Neural cell (in vitro differentiated cells): ENCODE data around the gene GADD45A. TPM values are rescaled to one million over a fixed set of nuclear protein-coding genes. Genes with fewer than 3 reads are reported as not detected.

ENCODE experiments used
- H2AFZ ChIP-seq: fragments of 200-600, 300-800 bp; sonication (generic), shearing (Covaris generic); 2 replicates; pipeline ENCODE4 v1.6.0; 2014; ENCODE audit warnings: low read depth, mild to moderate bottlenecking, antibody characterized with exemption, low read length, moderate library complexity
- H3F3A ChIP-seq: fragments of 200-600 bp; shearing (Covaris generic); 2 replicates; pipeline ENCODE4 v1.6.1; 2016; ENCODE audit warnings: mild to moderate bottlenecking, moderate library complexity, mixed read lengths, antibody characterized with exemption, low read length; ENCODE audit not compliant: insufficient read depth, poor library complexity, severe bottlenecking
- H3K27ac ChIP-seq: fragments of 200-600, 300-800 bp; sonication (generic), shearing (Covaris generic); 2 replicates; pipeline ENCODE4 v1.5.1; 2014; ENCODE audit warnings: mild to moderate bottlenecking, low read length, moderate library complexity
- H3K27me3 ChIP-seq: fragments of 300-800, 200-600 bp; sonication (generic), shearing (Covaris generic); 2 replicates; pipeline ENCODE4 v1.6.0; 2014; ENCODE audit warnings: mild to moderate bottlenecking, low read depth, low read length, moderate library complexity; ENCODE audit not compliant: insufficient read depth
- H3K36me3 ChIP-seq: fragments of 300-800, 200-600 bp; sonication (generic), shearing (Covaris generic); 2 replicates; pipeline ENCODE4 v1.5.1; 2014; ENCODE audit warnings: mild to moderate bottlenecking, antibody characterized with exemption, low read length, moderate library complexity; ENCODE audit not compliant: insufficient read depth
- H3K4me2 ChIP-seq: fragments of 300-800, 200-600 bp; sonication (generic), shearing (Covaris generic); 2 replicates; pipeline ENCODE4 v1.6.0; 2014; ENCODE audit warnings: mild to moderate bottlenecking, low read length
- H3K4me3 ChIP-seq: fragments of 300-800, 200-600 bp; sonication (generic), shearing (Covaris generic); 2 replicates; pipeline ENCODE4 v1.5.1; 2014; ENCODE audit warnings: mild to moderate bottlenecking, low read length, moderate library complexity
- H3K79me2 ChIP-seq: fragments of 200-600 bp; shearing (Covaris generic); replicated peaks from 2 replicates; pipeline ENCODE4 v1.6.0; 2014; ENCODE audit warnings: mild to moderate bottlenecking, low read length, moderate library complexity; ENCODE audit not compliant: insufficient read depth
- H3K9ac ChIP-seq: fragments of 300-800, 200-600 bp; sonication (generic), shearing (Covaris generic); 2 replicates; pipeline ENCODE4 v1.6.1; 2016; ENCODE audit warnings: mild to moderate bottlenecking, low read length, mixed read lengths
- H3K9me2 ChIP-seq: fragments of 200-600 bp; shearing (Covaris generic); 2 replicates; pipeline ENCODE4 v1.6.1; 2016; ENCODE audit warnings: mild to moderate bottlenecking, low read length, mixed read lengths; ENCODE audit not compliant: insufficient read depth
- H3K9me3 ChIP-seq: fragments of 200-600, 300-800 bp; sonication (generic), shearing (Covaris generic); 2 replicates; pipeline ENCODE4 v1.6.1; 2016; ENCODE audit warnings: mild to moderate bottlenecking, mixed run types, low read length, moderate library complexity, mixed read lengths
- H4K20me1 ChIP-seq: fragments of 200-600 bp; shearing (Covaris generic); 2 replicates; pipeline ENCODE4 v1.6.1; 2016; ENCODE audit warnings: mild to moderate bottlenecking, mixed run types; ENCODE audit not compliant: insufficient read depth
- EP300 ChIP-seq: fragments of 450-650 bp; conservative IDR thresholded peaks from 2 replicates; pipeline ENCODE4 v1.6.1; 2014; ENCODE audit warnings: antibody characterized with exemption, mild to moderate bottlenecking, moderate library complexity; ENCODE audit not compliant: poor library complexity, severe bottlenecking
- EZH2 ChIP-seq: fragments of 200-600, 300-800 bp; shearing (Covaris generic), sonication (generic); IDR thresholded peaks from 2 replicates; pipeline ENCODE4 v1.6.1; 2014; ENCODE audit warnings: antibody characterized with exemption, low read length, borderline replicate concordance, mild to moderate bottlenecking; ENCODE audit not compliant: insufficient read depth, poor library complexity, severe bottlenecking
- MXI1 ChIP-seq: fragments of 450-650 bp; conservative IDR thresholded peaks from 2 replicates; pipeline ENCODE4 v1.6.1; 2014; ENCODE audit warnings: antibody characterized with exemption, mild to moderate bottlenecking; ENCODE audit not compliant: poor library complexity, severe bottlenecking
- POLR2AphosphoS5 ChIP-seq: IDR thresholded peaks from 2 replicates; pipeline ENCODE4 v1.6.1; 2012
- RAD21 ChIP-seq: fragments of 450-650 bp; conservative IDR thresholded peaks from 2 replicates; pipeline ENCODE4 v1.6.1; 2014; ENCODE audit warnings: antibody characterized with exemption, mild to moderate bottlenecking, moderate library complexity
- SMC3 ChIP-seq: fragments of 450-650 bp; conservative IDR thresholded peaks from 2 replicates; pipeline ENCODE4 v1.6.1; 2014; ENCODE audit warnings: antibody characterized with exemption, mild to moderate bottlenecking, moderate library complexity; ENCODE audit not compliant: poor library complexity
- TAF1 ChIP-seq: IDR thresholded peaks from 2 replicates; pipeline ENCODE4 v1.6.1; 2012; ENCODE audit warnings: low read depth
- polyA plus RNA-seq: library from polyadenylated mRNA; depleted of rRNA; stranded (reverse); fragments of >200 nt; gene quantifications from 2 replicates; pipeline ENCODE4 v1.2.3, GENCODE V29; 2014
- TF ChIP-seq, protein P1 (sequence below): fragments of 450-650 bp; IDR thresholded peaks from 2 replicates; pipeline ENCODE4 v1.5.1; 2014; ENCODE audit warnings: antibody characterized with exemption, mild to moderate bottlenecking, moderate library complexity; ENCODE audit not compliant: poor library complexity, severe bottlenecking
- TF ChIP-seq, protein P2 (sequence below): IDR thresholded peaks from 2 replicates; pipeline ENCODE4 v1.6.1; 2012; ENCODE audit warnings: borderline replicate concordance

Gene GADD45A
- polyA plus RNA-seq, 1 donor from 2014 or later, result 13.7 TPM

DNA sequence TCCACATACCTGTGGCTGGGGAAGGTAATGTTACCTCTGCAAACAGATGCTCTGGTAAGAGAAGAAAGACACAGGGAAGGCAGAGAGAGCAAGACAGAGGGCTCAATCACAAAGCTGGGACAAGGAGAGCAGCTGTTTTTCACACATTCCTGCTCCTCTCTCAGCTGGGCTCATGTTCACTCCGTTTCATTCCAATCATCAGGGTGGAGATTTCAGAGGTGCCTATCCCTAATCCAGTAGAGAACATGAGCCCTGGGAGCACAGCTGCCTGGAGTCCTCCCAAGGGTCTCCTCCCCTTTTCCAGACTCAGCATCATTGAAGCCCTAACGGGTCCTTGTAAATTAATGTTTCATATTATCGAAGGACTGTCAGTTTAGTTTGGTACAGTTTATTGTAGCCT is 19.4 kb downstream of the GADD45A start:
- no peak for TF ChIP-seq TAF1
- TF ChIP-seq, protein P1, sequence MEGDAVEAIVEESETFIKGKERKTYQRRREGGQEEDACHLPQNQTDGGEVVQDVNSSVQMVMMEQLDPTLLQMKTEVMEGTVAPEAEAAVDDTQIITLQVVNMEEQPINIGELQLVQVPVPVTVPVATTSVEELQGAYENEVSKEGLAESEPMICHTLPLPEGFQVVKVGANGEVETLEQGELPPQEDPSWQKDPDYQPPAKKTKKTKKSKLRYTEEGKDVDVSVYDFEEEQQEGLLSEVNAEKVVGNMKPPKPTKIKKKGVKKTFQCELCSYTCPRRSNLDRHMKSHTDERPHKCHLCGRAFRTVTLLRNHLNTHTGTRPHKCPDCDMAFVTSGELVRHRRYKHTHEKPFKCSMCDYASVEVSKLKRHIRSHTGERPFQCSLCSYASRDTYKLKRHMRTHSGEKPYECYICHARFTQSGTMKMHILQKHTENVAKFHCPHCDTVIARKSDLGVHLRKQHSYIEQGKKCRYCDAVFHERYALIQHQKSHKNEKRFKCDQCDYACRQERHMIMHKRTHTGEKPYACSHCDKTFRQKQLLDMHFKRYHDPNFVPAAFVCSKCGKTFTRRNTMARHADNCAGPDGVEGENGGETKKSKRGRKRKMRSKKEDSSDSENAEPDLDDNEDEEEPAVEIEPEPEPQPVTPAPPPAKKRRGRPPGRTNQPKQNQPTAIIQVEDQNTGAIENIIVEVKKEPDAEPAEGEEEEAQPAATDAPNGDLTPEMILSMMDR, result no peak
- TF ChIP-seq SMC3, result no peak
- TF ChIP-seq, protein P2, sequence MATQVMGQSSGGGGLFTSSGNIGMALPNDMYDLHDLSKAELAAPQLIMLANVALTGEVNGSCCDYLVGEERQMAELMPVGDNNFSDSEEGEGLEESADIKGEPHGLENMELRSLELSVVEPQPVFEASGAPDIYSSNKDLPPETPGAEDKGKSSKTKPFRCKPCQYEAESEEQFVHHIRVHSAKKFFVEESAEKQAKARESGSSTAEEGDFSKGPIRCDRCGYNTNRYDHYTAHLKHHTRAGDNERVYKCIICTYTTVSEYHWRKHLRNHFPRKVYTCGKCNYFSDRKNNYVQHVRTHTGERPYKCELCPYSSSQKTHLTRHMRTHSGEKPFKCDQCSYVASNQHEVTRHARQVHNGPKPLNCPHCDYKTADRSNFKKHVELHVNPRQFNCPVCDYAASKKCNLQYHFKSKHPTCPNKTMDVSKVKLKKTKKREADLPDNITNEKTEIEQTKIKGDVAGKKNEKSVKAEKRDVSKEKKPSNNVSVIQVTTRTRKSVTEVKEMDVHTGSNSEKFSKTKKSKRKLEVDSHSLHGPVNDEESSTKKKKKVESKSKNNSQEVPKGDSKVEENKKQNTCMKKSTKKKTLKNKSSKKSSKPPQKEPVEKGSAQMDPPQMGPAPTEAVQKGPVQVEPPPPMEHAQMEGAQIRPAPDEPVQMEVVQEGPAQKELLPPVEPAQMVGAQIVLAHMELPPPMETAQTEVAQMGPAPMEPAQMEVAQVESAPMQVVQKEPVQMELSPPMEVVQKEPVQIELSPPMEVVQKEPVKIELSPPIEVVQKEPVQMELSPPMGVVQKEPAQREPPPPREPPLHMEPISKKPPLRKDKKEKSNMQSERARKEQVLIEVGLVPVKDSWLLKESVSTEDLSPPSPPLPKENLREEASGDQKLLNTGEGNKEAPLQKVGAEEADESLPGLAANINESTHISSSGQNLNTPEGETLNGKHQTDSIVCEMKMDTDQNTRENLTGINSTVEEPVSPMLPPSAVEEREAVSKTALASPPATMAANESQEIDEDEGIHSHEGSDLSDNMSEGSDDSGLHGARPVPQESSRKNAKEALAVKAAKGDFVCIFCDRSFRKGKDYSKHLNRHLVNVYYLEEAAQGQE, result no peak
- TF ChIP-seq EP300, result no peak
- TF ChIP-seq MXI1, result no peak
- TF ChIP-seq EZH2, result no peak
- no peak for TF ChIP-seq RAD21
- no peak overlapping the region for H3K9ac ChIP-seq

DNA sequence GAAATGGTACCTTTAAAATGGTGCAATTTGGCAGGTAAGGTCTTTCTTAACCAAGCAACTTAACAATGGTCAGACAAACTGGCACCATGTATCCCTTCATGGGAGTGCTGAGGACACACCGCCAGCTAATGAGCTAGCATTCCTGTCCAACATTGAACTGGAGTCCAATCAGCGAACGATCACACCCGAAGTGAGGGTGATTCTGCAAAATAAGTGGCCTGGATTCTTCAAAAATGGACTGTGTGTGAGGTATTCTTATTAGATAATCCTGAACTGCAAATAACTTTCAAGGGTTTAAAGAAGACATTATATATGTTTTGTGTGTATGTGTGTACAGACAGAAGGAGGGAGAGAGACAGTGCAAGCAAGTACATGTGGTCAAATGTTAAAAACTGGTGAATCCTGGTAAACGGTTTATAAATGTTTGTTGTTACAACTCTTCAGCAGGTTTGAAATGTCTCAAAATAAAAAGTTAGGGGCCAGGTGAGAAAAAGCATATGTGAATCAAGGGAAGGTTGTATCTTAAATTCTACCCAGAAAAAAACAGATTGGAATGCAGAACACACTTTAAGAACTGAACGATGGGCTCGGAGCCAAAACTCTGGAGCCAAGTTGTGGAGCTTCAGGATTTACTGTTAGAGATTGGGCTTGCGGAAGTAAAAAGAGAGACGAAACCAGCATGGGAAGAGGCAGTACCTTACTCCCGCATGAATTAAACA is 20.9 kb downstream of the GADD45A start:
- Histone ChIP-seq H3K9ac (no peak overlapping the region), H3K9me2 (no peaks in the 10 kb centered on the region), H3K4me2 (no peak overlapping the region), H3K36me3 (no peaks in the 10 kb centered on the region), H3K27me3 (no peaks in the 10 kb centered on the region), H3K27ac (no peak overlapping the region), H3K4me3 (no peak overlapping the region), H3K9me3 (no peaks in the 10 kb centered on the region), H3F3A (no peaks in the 10 kb centered on the region), H2AFZ (no peak overlapping the region), H4K20me1 (no peaks in the 10 kb centered on the region), H3K79me2 (no peaks in the 10 kb centered on the region)
- TF ChIP-seq, protein P1, result no peak
- TF ChIP-seq, protein P2, result no peak
- no peak for TF ChIP-seq POLR2AphosphoS5
- TF ChIP-seq SMC3, result no peak
- no peak for TF ChIP-seq MXI1

More for the DNA sequence above, 19.4 kb downstream of the GADD45A start:
- no peaks in the 10 kb centered on the region for H3K79me2 ChIP-seq
- H3K4me3 ChIP-seq, result no peak overlapping the region
- no peaks in the 10 kb centered on the region for H3K36me3 ChIP-seq
- H3K27me3 ChIP-seq, result no peaks in the 10 kb centered on the region
- H3F3A ChIP-seq, result no peaks in the 10 kb centered on the region
- H3K4me2 ChIP-seq, result no peak overlapping the region
- no peaks in the 10 kb centered on the region for H3K9me2 ChIP-seq
- H3K27ac ChIP-seq, result no peak overlapping the region
- no peaks in the 10 kb centered on the region for H3K9me3 ChIP-seq
- H4K20me1 ChIP-seq, result no peaks in the 10 kb centered on the region
- no peak overlapping the region for H2AFZ ChIP-seq
